GM10266 (cell line): ENCODE measurements around the gene ARHGAP45.
"Not testable (repeated sequence)": the region's sequence is repeated elsewhere in the genome, so short reads cannot be mapped to it uniquely, and the experiment has no call there.

ENCODE experiments used
- DNase-seq: peaks from one replicate; pipeline ENCODE4 v3.0.0; 2012; ENCODE audit errors: extremely low spot score
- TF ChIP-seq, protein P1 (sequence below): IDR thresholded peaks from 2 replicates; pipeline ENCODE4 v1.5.1; 2012; ENCODE audit warnings: mild to moderate bottlenecking, low read depth; ENCODE audit not compliant: control insufficient read depth, insufficient read depth; ENCODE audit errors: missing control alignments

Gene ARHGAP45

DNA sequence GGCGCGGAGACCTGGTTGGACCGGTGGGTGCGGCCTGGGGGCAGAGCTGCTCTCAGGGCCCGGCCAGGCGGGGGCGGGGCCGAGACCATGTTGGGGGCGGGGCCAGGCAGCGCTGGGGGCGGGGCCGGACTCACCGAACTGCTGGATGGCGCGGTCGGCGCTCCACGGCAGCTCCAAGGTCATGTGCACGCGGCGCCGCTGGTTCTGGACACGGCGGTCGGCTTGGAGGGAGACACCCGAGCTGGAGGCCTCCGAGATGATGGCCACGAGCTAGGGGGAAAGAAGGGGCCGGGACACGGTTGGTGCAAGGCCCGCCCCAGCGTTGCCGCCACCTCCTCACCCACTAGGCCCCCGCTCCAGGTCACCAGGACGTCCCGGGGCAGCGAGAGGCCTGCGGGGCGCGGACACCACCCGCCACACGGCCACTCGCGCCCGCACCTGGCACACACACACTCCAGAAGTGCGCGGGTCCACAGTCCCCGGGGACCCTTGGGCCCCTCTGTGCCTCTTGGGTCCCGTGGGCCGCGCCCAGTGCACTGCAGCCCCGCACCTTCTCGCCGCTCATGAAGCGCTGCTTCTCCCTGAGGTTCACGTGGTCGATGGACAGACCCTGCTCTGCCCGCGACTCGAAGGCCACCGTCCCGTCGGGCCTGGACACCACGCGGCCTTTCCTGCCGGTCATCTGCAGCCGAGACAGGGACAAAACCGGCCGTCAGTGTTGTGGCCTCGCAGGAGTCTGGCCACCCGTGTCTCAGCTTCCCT, 45.5 kb downstream of the ARHGAP45 start:
- DNase-seq, result no peak
- TF ChIP-seq, protein P1, sequence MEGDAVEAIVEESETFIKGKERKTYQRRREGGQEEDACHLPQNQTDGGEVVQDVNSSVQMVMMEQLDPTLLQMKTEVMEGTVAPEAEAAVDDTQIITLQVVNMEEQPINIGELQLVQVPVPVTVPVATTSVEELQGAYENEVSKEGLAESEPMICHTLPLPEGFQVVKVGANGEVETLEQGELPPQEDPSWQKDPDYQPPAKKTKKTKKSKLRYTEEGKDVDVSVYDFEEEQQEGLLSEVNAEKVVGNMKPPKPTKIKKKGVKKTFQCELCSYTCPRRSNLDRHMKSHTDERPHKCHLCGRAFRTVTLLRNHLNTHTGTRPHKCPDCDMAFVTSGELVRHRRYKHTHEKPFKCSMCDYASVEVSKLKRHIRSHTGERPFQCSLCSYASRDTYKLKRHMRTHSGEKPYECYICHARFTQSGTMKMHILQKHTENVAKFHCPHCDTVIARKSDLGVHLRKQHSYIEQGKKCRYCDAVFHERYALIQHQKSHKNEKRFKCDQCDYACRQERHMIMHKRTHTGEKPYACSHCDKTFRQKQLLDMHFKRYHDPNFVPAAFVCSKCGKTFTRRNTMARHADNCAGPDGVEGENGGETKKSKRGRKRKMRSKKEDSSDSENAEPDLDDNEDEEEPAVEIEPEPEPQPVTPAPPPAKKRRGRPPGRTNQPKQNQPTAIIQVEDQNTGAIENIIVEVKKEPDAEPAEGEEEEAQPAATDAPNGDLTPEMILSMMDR, result no peak

GRCh38 chr19:1113030-1113985, 46.3 kb downstream of the ARHGAP45 start:
- peak; percentile 99 for DNase-seq
- TF ChIP-seq, protein P1, result peak; percentile 86

DNA sequence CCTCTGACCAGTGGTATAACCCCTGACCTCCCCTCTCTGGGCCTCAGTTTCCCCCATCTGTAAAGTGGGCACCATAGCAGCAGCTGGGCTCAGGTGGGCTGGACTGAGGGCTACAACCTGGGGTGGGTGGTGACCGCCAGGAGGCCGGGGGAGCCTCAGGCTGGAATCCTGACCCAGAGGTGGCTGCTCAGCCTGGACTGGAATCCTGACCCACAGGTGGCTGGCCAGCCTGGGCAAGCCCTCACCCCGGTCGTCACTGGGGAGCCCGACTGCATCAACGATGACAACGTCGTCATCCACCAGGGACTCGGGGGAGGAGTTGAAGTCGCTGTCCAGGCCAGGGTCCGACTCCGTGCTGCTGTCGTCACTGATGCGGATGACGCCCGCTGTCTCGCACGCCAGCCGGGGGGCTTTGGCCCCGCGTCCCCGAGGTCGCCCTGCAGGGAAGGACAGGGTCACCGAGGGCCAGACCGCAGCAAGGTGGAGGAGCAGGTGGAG, 47.1 kb downstream of the ARHGAP45 start:
- TF ChIP-seq, protein P1, result no peak
- no peak for DNase-seq

GRCh38 chr19:1114728-1115127, 47.8 kb downstream of the ARHGAP45 start:
- DNase-seq, result not testable (repeated sequence)

DNA sequence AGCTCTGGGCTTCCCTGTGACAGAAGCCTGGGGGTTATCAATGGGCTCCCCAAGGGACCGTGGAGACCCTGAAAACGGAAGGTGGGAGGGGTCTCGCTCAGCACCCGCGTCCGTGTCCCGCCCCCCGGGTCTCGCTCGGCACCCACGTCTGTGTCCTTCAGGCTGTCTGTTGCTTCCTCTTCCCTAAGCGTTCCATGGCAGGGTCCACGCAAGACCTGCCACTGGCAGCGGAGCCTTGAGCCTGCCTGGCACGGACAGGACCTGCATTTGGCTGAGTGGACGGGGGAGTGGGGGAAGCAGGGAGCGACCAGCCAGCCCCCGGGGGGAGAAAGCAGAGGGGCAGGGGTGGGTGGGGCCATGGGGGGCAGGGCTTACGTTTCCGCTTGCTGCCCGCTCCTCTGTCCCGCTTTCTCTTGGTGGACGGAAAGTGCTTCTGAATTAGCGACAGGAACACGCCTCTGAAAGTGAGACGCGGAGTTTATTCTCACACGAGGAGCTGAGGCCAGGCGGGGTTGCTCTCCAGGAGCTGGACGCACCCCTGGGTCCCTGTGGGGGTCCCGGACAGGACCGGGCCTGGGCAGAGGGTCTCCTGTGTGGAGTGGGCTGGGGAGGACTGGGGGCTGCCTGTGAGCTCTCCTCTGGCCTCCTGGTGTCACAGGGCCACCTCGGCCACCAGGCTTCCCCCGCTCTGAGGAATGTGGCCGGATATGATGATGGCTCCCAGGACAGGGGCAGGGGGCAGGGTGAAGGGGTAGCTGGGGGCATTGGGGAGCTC, 48.9 kb downstream of the ARHGAP45 start:
- TF ChIP-seq, protein P1, result no peak
- no peak for DNase-seq

DNA sequence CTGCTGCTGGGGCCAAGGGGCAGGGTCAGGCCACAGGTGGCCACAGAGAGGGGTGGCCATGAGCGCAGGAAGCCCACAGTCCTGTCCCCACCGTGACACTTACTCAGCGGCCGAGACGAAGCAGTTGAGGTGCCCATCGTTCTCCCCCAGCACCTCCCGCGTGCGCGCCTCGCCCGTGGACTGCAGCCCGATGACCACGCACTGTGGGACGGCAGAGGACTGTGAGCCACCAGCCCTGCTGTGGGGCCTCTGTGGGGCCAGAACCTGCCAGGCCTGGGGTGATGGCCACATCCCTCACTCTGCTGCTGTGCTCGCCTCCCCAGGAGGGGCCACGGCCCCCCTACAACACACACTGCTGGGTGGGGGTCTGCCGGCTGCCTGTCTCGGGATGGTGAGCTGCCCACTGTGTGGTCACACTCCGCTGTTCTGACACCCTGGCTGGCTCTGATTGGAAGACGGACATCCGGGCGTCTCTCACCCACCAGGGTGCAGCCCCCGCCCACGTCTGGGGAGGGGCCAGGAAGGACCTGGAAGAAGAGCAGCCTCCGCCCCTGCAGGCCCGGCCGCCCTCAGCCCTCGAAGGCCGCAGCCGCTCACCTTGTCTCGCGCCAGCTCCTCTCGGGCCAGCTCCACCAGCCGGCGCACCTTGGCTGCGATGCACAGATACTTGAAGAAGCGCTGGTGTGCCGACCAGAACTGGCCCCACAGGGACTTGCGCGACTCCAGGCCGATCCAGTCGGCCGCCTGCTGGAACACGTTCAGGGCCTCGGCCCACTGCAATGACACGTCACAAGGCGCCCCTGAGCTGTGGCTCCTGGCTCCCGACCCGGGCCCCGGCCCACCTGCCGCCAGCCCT, 50.0 kb downstream of the ARHGAP45 start:
- TF ChIP-seq, protein P1, result no peak

More for the DNA sequence above, 50.0 kb downstream of the ARHGAP45 start:
- no peak for DNase-seq
